GM19324 (cell line): Measurements from ENCODE around the gene TSHZ2.

Source experiments
- ATAC-seq: cut with Tn5 transposase; IDR thresholded peaks from one replicate; pipeline ENCODE4 v1.9.1; 2021; ENCODE audit warnings: mild to moderate bottlenecking, moderate library complexity; ENCODE audit not compliant: unreplicated experiment, low FRiP score

Gene TSHZ2

GRCh38 chr20:53324816-53325215 lies 352.7 kb downstream of the TSHZ2 start:
- ATAC-seq, result no peak

- no peak for ATAC-seq
Measured at GRCh38 chr20:53328961-53329360, 356.8 kb downstream of the TSHZ2 start.

GRCh38 chr20:53329781-53330180 lies 357.6 kb downstream of the TSHZ2 start:
- ATAC-seq, result no peak

- ATAC-seq, result no peak
Measured at GRCh38 chr20:53330601-53331140, 358.5 kb downstream of the TSHZ2 start.

GRCh38 chr20:53331151-53331973 lies 359.2 kb downstream of the TSHZ2 start:
- no peak for ATAC-seq

GRCh38 chr20:53332022-53332837 lies 360.1 kb downstream of the TSHZ2 start:
- ATAC-seq, result no peak

- no peak for ATAC-seq
Measured at GRCh38 chr20:53334861-53335260, 362.7 kb downstream of the TSHZ2 start.

GRCh38 chr20:53335555-53335954 lies 363.4 kb downstream of the TSHZ2 start:
- ATAC-seq, result no peak

- no peak for ATAC-seq
Measured at GRCh38 chr20:53336892-53337291, 364.7 kb downstream of the TSHZ2 start.

- ATAC-seq, result no peak
Measured at GRCh38 chr20:53337390-53338101, 365.4 kb downstream of the TSHZ2 start.

- ATAC-seq, result no peak
Measured at GRCh38 chr20:53338716-53339115, 366.6 kb downstream of the TSHZ2 start.

- no peak for ATAC-seq
Measured at GRCh38 chr20:53342429-53342828, 370.3 kb downstream of the TSHZ2 start.

GRCh38 chr20:53343448-53343847 lies 371.3 kb downstream of the TSHZ2 start:
- no peak for ATAC-seq

- ATAC-seq, result no peak
Measured at GRCh38 chr20:53344891-53345290, 372.7 kb downstream of the TSHZ2 start.

- ATAC-seq, result no peak
Measured at GRCh38 chr20:53345536-53346334, 373.6 kb downstream of the TSHZ2 start.

GRCh38 chr20:53346335-53346648 lies 374.1 kb downstream of the TSHZ2 start:
- ATAC-seq, result no peak

GRCh38 chr20:53349730-53350129 lies 377.6 kb downstream of the TSHZ2 start:
- no peak for ATAC-seq

GRCh38 chr20:53352727-53353440 lies 380.7 kb downstream of the TSHZ2 start:
- ATAC-seq, result no peak

GRCh38 chr20:53354314-53354713 lies 382.2 kb downstream of the TSHZ2 start:
- ATAC-seq, result no peak

- ATAC-seq, result no peak
Measured at GRCh38 chr20:53355790-53356189, 383.6 kb downstream of the TSHZ2 start.
